ENCODE measurements around the gene NQO2. TPM values are rescaled to one million over a fixed set of nuclear protein-coding genes. Genes with fewer than 3 reads are reported as not detected.
"Not testable (repeated sequence)": the region's sequence is repeated elsewhere in the genome, so short reads cannot be mapped to it uniquely, and the experiment has no call there.

NQO2 gene
- total RNA-seq, 3 donors from 2014 or later (not counting 1 experiment from before 2014, with no cell fraction given) = 13.1 to 21.7 (median 16.2) TPM

- no peaks in the 10 kb centered on the region for H3K9me3 Mint-ChIP-seq
- H3K4me1 Mint-ChIP-seq = peaks cover 66 to 70% of the 10 kb centered on the region in 2 donors
- H3K27ac Mint-ChIP-seq = peak overlapping the region; percentile 79 to 91
- peak overlapping the region; percentile 90 for H3K4me3 Mint-ChIP-seq
- H3K36me3 Mint-ChIP-seq = no peaks in the 10 kb centered on the region
- Histone ChIP-seq H3K4me3 (ENCODE audit: low read length) (peak overlapping the region; percentile 56), H3K27ac (ENCODE audit: low read length) (peak overlapping the region; percentile 70), H3K27me3 (ENCODE audit: control insufficient read depth, insufficient read depth, low read length) (no peaks in the 10 kb centered on the region), H3K9me3 (ENCODE audit: control insufficient read depth, insufficient read depth, low read length) (no peaks in the 10 kb centered on the region), H3K36me3 (ENCODE audit: control insufficient read depth, insufficient read depth, low read length) (peaks cover 2% of the 10 kb centered on the region), H3K4me1 (ENCODE audit: control insufficient read depth, insufficient read depth, low read length) (peaks cover 26% of the 10 kb centered on the region)
- H3K27me3 Mint-ChIP-seq (ENCODE audit: low read depth in 2 of 2) = no peaks in the 10 kb centered on the region
- ATAC-seq (no peak), DNase-seq (no peak)
- intact Hi-C loops (cut with micrococcal nuclease) = no loop called here
- 58% methylated on average over 9 of the region's 10 CpGs for WGBS (ENCODE audit: insufficient coverage)
- TF ChIP-seq CTCF (IDR thresholded peaks at IDR 0.05) = no peak
Observed at GRCh38 chr6:2970034-2970685, 29.5 kb upstream of the NQO2 start.

GRCh38 chr6:2970753-2971419 is 28.8 kb upstream of the NQO2 start:
- Mint-ChIP-seq H3K27ac (peak overlapping the region; percentile 79 to 91), H3K9me3 (no peaks in the 10 kb centered on the region), H3K4me3 (peak overlapping the region; percentile 90), H3K27me3 (ENCODE audit: low read depth in 2 of 2) (no peaks in the 10 kb centered on the region), H3K36me3 (no peaks in the 10 kb centered on the region), H3K4me1 (peaks cover 67 to 71% of the 10 kb centered on the region in 2 donors)
- peaks cover 26% of the 10 kb centered on the region for H3K4me1 ChIP-seq (ENCODE audit: control insufficient read depth, insufficient read depth, low read length)
- WGBS (ENCODE audit: insufficient coverage) = under 1% methylated on average over 80 of the region's 80 CpGs
- intact Hi-C loops (cut with micrococcal nuclease) = no loop called here
- peak overlapping the region; percentile 77 for H3K27ac ChIP-seq (ENCODE audit: low read length)
- peaks cover 2% of the 10 kb centered on the region for H3K36me3 ChIP-seq (ENCODE audit: control insufficient read depth, insufficient read depth, low read length)
- DNase-seq (peak; percentile 52 to 68), ATAC-seq (peak; percentile 67 to 77 (median 72))
- H3K4me3 ChIP-seq (ENCODE audit: low read length) = peak overlapping the region; percentile 60
- TF ChIP-seq CTCF (IDR thresholded peaks at IDR 0.05) = no peak
- H3K27me3 ChIP-seq (ENCODE audit: control insufficient read depth, insufficient read depth, low read length) = no peaks in the 10 kb centered on the region
- no peaks in the 10 kb centered on the region for H3K9me3 ChIP-seq (ENCODE audit: control insufficient read depth, insufficient read depth, low read length)

GRCh38 chr6:2971420-2972218 is 28.1 kb upstream of the NQO2 start, which contains the start of gene SERPINB6:
Gene SERPINB6 (minus strand): TSS chr6:2971567. CDS start chr6:2959332, 12,235 bp downstream.
- WGBS (ENCODE audit: insufficient coverage) = 7% methylated on average over 62 of the region's 63 CpGs
- Histone ChIP-seq H3K4me3 (ENCODE audit: low read length) (peak within 1 kb of the TSS; percentile 60), H3K27ac (ENCODE audit: low read length) (peak within 1 kb of the TSS; percentile 77), H3K36me3 (ENCODE audit: control insufficient read depth, insufficient read depth, low read length) (no peaks in the 10 kb centered on the region), H3K9me3 (ENCODE audit: control insufficient read depth, insufficient read depth, low read length) (no peaks in the 10 kb centered on the region), H3K27me3 (ENCODE audit: control insufficient read depth, insufficient read depth, low read length) (no peaks in the 10 kb centered on the region), H3K4me1 (ENCODE audit: control insufficient read depth, insufficient read depth, low read length) (peaks cover 26% of the 10 kb centered on the region)
- ATAC-seq = peak; percentile 54 to 67 (median 62)
- Mint-ChIP-seq H3K4me1 (peaks cover 62 to 72% of the 10 kb centered on the region in 2 donors), H3K27me3 (ENCODE audit: low read depth in 2 of 2) (no peaks in the 10 kb centered on the region), H3K9me3 (no peaks in the 10 kb centered on the region), H3K36me3 (no peaks in the 10 kb centered on the region), H3K27ac (peak within 1 kb of the TSS; percentile 87 to 91), H3K4me3 (peak within 1 kb of the TSS; percentile 90)
- peak; percentile 48 to 67 for DNase-seq
- TF ChIP-seq CTCF (IDR thresholded peaks at IDR 0.05) = no peak
- intact Hi-C loops (cut with micrococcal nuclease) = loop anchor here (2.0 kb wide), 1 partner anchor 17 kb away; no protein-coding TSS in a partner anchor

GRCh38 chr6:2972219-2972487 is 27.5 kb upstream of the NQO2 start:
- H3K4me3 ChIP-seq (ENCODE audit: low read length); DNase-seq; H3K36me3 ChIP-seq (ENCODE audit: control insufficient read depth, insufficient read depth, low read length); H3K9me3 Mint-ChIP-seq; ATAC-seq; H3K27me3 Mint-ChIP-seq (ENCODE audit: low read depth in 2 of 2); H3K9me3 ChIP-seq (ENCODE audit: control insufficient read depth, insufficient read depth, low read length); H3K27me3 ChIP-seq (ENCODE audit: control insufficient read depth, insufficient read depth, low read length); H3K36me3 Mint-ChIP-seq: not testable (repeated sequence)
- H3K4me1 Mint-ChIP-seq = peaks cover 60 to 69% of the 10 kb centered on the region in 2 donors
- Histone ChIP-seq H3K4me1 (ENCODE audit: control insufficient read depth, insufficient read depth, low read length) (peaks cover 26% of the 10 kb centered on the region), H3K27ac (ENCODE audit: low read length) (peak overlapping the region; percentile 77)
- intact Hi-C loops (cut with micrococcal nuclease) = loop anchor here (2.0 kb wide), 1 partner anchor 17 kb away; no protein-coding TSS in a partner anchor
- peak overlapping the region; percentile 87 to 91 for H3K27ac Mint-ChIP-seq
- peak overlapping the region; percentile 85 for H3K4me3 Mint-ChIP-seq
- WGBS (ENCODE audit: insufficient coverage) = 50% methylated on average over 1 of the region's 1 CpG

- ATAC-seq; H3K36me3 ChIP-seq (ENCODE audit: control insufficient read depth, insufficient read depth, low read length); H3K9me3 Mint-ChIP-seq; DNase-seq; H3K27ac ChIP-seq (ENCODE audit: low read length); H3K27me3 Mint-ChIP-seq (ENCODE audit: low read depth in 2 of 2); H3K9me3 ChIP-seq (ENCODE audit: control insufficient read depth, insufficient read depth, low read length); H3K4me3 ChIP-seq (ENCODE audit: low read length); H3K27me3 ChIP-seq (ENCODE audit: control insufficient read depth, insufficient read depth, low read length); H3K36me3 Mint-ChIP-seq: not testable (repeated sequence)
- Mint-ChIP-seq H3K4me1 (peaks cover 54 to 63% of the 10 kb centered on the region in 2 donors), H3K4me3 (peak overlapping the region; percentile 85), H3K27ac (peak overlapping the region in 1 of 2 donors; percentile 87)
- H3K4me1 ChIP-seq (ENCODE audit: control insufficient read depth, insufficient read depth, low read length) = peaks cover 26% of the 10 kb centered on the region
- WGBS (ENCODE audit: insufficient coverage) = 100% methylated on average over 5 of the region's 5 CpGs
- intact Hi-C loops (cut with micrococcal nuclease) = loop anchor here (1.0 to 2.0 kb wide), 2 partner anchors 16 to 32 kb away; no protein-coding TSS in a partner anchor
Observed at GRCh38 chr6:2972685-2973084, 27.0 kb upstream of the NQO2 start.
